ENCODE data around the gene PMAIP1. TPM values are rescaled to one million over a fixed set of nuclear protein-coding genes. Genes with fewer than 3 reads are reported as not detected.

The PMAIP1 gene
- total RNA-seq, 6 experiments from 2014 or later, result 0.18 to 0.55 (median 0.37) TPM; not detected in 1

- no peaks in the 10 kb centered on the region for H3K27me3 ChIP-seq
- no peaks in the 10 kb centered on the region for H3K4me1 ChIP-seq
- intact Hi-C loops (cut with DNase I), result no loop called here
- no peak for TF ChIP-seq POLR2A (IDR thresholded peaks at IDR 0.05)
- no peak for TF ChIP-seq CTCF (IDR thresholded peaks at IDR 0.05)
- ATAC-seq (no peak), DNase-seq (no peak)
- H3K36me3 ChIP-seq, result no peaks in the 10 kb centered on the region
- H3K9me3 ChIP-seq, result no peaks in the 10 kb centered on the region
- H3K27ac ChIP-seq, result no peak overlapping the region
- no peak overlapping the region for H3K4me3 ChIP-seq
- 26% methylated on average over 2 of the region's 2 CpGs for WGBS (ENCODE audit: insufficient coverage, low coverage, low lambda C conversion rate, missing lambda C conversion rate)
These were observed 40.3 kb downstream of the PMAIP1 start for GRCh38 chr18:59940068-59940467.

GRCh38 chr18:59941331-59941730, 41.5 kb downstream of the PMAIP1 start:
- TF ChIP-seq POLR2A (IDR thresholded peaks at IDR 0.05) (no peak), CTCF (IDR thresholded peaks at IDR 0.05) (no peak)
- whole genome bisulfite sequencing (ENCODE audit: insufficient coverage, low coverage, low lambda C conversion rate, missing lambda C conversion rate), result 44% methylated on average over 4 of the region's 4 CpGs
- no peaks in the 10 kb centered on the region for H3K27me3 ChIP-seq
- no peaks in the 10 kb centered on the region for H3K9me3 ChIP-seq
- no peaks in the 10 kb centered on the region for H3K36me3 ChIP-seq
- DNase-seq (no peak), ATAC-seq (no peak)
- no peak overlapping the region for H3K4me3 ChIP-seq
- intact Hi-C loops (cut with DNase I), result no loop called here
- H3K27ac ChIP-seq, result no peak overlapping the region
- no peaks in the 10 kb centered on the region for H3K4me1 ChIP-seq

DNA sequence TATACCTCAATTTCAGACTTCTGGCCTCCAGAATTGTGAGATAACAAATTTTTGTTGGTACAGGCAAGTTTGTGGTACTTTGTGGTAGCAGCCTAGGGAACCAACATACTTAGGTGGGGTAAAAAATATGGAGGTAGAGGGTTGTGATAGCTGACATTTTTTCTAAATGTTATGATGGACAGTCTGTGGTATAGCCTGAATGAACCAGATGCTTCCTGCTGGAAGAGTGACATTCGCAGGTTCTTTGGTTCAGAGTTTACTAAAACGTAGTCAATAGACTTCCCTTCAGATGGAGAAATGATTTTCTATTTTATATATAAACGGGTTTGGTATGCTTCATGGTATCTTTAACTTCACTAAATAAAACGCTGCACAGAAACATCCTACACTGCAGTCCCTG, 42.8 kb downstream of the PMAIP1 start:
- ATAC-seq (no peak), DNase-seq (no peak)
- intact Hi-C loops (cut with DNase I), result no loop called here
- Histone ChIP-seq H3K36me3 (no peaks in the 10 kb centered on the region), H3K27ac (no peak overlapping the region), H3K4me3 (no peak overlapping the region), H3K4me1 (no peaks in the 10 kb centered on the region), H3K27me3 (no peaks in the 10 kb centered on the region), H3K9me3 (no peaks in the 10 kb centered on the region)
- TF ChIP-seq CTCF (IDR thresholded peaks at IDR 0.05) (no peak), POLR2A (IDR thresholded peaks at IDR 0.05) (no peak)
- WGBS (ENCODE audit: insufficient coverage, low coverage, low lambda C conversion rate, missing lambda C conversion rate), result 39% methylated on average over 4 of the region's 4 CpGs

DNA sequence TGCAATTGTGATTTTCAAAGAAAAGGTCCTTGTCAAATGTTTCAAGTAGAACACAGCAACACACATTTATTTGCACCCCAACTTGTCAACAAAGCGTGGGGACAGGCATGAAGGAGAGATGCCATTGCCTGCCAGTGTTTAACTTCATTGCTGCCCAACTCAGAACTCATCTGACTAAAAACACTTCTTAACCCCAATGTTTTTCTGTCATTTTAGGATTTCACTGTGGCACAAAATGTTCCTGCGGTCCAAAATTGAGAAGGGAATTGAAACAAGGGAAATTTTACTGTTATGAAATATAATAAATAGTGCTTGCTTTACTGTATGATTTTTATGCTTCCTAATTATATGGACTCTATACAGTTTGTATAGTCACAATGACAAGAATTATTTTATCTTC, 45.7 kb downstream of the PMAIP1 start:
- Histone ChIP-seq H3K27me3 (no peaks in the 10 kb centered on the region), H3K4me3 (no peak overlapping the region), H3K4me1 (no peaks in the 10 kb centered on the region), H3K9me3 (no peaks in the 10 kb centered on the region), H3K36me3 (no peaks in the 10 kb centered on the region), H3K27ac (no peak overlapping the region)
- no peak for TF ChIP-seq POLR2A (IDR thresholded peaks at IDR 0.05)
- TF ChIP-seq CTCF (IDR thresholded peaks at IDR 0.05), result no peak
- ATAC-seq (no peak), DNase-seq (no peak)
- intact Hi-C loops (cut with DNase I), result no loop called here
- WGBS (ENCODE audit: insufficient coverage, low coverage, low lambda C conversion rate, missing lambda C conversion rate), result 69% methylated on average over 2 of the region's 2 CpGs
